HG03095 (cell line): ENCODE data around the gene CLEC16A.
"Not testable (repeated sequence)": the region's sequence is repeated elsewhere in the genome, so short reads cannot be mapped to it uniquely, and the experiment has no call there.

Experiments
- ATAC-seq: cut with Tn5 transposase; IDR thresholded peaks from one replicate; pipeline ENCODE4 v1.9.1; 2021; ENCODE audit warnings: moderate library complexity; ENCODE audit not compliant: unreplicated experiment

CLEC16A gene

DNA sequence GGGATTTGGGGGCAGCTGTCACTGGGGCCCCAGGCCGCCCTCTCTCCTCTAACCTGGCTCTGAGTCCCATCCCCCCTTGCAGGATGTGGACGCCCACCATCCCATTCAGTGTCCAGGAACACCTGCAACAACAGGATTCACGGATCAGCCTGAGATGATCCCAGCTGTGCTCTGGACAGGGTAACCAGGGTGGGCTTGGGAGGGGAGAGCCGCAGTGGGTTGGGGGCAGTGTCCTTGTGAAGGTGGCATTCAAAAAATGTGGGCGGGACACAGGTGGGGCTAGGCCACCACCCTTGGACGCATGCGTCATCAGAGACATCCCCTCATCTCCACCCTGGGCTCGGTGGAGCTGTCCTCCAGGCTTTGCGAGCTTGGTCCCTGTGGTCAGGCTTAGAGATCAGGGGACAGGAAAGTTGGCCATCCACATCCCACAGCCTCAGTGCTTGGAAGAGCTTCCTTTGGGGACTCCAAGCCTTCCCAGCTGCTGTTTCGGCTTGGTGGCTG is 21.2 kb upstream of the CLEC16A start:
- ATAC-seq: no peak

DNA sequence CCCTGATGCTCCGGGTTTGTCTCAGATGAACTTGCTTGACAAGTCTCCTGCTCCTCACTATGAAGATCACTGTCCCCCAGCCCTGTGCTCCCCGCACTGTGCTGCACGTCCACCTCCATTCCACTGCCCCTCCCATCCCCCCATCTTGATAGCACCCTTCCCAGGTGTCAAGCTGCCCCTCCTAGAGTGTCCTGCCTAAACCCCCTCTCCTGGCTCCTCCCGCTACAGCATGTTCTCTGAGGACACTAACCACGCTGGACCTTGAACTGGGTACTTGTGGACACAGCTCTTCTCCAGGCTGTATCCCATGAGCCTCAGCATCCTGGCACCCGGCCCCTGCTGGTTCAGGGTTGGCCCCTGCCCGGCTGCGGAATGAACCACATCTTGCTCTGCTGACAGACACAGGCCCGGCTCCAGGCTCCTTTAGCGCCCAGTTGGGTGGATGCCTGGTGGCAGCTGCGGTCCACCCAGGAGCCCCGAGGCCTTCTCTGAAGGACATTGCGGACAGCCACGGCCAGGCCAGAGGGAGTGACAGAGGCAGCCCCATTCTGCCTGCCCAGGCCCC is 20.6 kb upstream of the CLEC16A start:
- no peak for ATAC-seq

DNA sequence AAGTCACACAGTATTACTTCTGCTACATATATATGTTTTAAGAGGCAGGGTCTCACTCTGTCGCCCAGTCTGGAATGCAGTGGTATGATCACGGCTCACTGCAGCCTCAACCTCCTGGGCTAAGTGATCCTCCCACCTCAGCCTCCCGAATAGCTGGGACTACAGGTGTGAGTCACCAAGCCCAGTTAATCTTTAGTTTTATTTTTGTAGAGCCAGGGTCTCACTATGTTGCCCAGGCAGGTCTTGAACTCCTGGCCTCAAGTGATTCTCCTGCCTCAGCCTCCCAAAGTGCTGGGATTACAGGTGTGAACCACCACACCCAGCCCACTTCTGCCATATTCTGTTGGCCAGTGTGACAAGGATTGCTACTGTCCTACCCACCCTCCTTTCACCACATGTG is 19.1 kb upstream of the CLEC16A start:
- ATAC-seq: not testable (repeated sequence)

DNA sequence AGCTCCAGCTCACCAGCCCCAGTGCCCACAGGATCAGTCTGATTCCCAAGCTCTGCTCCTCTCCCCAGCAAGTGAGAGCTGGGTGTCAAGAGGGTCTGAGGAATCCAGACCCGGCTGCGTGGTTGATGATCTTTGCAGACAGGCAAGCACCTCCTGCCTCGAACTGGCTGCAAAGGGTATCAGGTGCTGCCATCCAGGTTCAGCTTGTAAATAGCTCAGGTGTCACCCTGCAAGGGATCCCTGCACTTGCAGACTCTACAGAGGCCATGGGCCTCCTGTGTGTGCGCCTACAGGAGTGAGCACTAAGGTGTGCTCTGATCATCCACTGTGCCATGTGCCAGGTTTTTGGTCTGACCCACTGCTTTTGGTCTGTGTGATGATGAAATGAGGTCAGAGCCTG is 18.3 kb upstream of the CLEC16A start:
- no peak for ATAC-seq

DNA sequence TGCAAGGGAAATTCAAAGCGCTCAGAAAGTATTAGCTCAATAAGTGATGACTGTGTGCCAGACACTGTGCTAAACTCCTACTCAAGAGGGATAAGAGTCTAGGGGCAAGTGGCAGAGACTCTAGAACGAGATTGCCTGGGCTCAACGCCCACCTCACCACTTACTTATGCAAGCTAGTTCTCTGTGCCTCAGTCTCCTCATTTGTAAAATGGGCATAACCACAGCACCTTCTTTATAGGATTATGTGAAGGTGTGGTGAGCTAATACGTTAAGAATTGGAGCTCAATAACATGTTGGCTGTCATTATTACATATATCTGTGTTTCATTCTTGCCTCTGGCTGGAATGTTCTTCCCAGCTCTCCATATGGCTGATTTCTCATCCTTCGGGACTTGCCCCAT is 17.5 kb upstream of the CLEC16A start:
- no peak for ATAC-seq

DNA sequence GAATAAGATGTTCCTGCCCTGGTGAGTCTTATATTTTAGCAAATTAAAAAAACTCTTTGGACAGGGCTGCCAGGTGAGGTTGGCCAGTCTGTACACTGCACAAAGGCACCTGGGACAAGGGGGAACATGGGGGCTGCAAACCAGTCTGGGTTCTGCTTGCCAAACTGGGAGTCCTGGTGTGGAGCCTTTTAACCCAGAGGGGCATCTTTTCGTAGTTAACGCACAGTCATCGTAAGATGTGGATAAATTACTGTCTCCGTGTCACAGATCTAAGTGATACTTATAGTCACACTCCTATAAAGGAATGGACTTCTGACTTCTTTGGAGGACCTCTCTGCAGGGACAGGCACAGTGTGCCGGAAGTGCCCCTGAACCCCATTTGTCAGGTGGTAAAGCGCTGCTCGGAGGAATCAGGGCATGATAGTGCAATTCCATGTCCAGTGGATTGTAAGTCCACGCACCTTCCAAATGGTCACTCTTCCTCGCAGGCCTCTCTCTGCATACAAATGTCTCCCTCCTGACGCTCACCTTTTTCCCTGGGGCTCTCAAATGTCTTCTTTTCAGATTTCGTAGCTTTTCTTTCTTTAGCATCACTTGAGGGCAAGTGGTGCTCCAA is 16.8 kb upstream of the CLEC16A start:
- ATAC-seq: no peak

DNA sequence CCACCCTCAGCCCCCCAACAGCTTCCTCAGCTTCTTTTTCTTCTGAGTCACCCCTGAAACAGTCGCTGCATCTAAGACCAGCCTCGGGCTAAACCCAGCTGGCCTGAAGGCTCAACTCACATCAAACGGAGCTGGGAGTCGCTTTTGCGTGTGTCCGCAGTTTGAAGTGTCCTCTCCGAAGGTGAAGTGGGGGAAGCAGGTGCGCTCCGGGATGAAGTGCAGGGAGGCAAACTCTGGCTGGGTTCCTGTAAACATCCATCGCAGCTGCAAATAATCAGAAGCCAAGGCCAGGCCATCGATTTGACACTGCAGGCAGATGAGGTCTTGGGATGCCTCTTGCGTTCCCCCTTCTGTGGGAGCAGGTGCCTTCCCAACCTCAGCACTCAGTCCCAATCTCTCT is 15.3 kb upstream of the CLEC16A start:
- ATAC-seq: not testable (repeated sequence)

DNA sequence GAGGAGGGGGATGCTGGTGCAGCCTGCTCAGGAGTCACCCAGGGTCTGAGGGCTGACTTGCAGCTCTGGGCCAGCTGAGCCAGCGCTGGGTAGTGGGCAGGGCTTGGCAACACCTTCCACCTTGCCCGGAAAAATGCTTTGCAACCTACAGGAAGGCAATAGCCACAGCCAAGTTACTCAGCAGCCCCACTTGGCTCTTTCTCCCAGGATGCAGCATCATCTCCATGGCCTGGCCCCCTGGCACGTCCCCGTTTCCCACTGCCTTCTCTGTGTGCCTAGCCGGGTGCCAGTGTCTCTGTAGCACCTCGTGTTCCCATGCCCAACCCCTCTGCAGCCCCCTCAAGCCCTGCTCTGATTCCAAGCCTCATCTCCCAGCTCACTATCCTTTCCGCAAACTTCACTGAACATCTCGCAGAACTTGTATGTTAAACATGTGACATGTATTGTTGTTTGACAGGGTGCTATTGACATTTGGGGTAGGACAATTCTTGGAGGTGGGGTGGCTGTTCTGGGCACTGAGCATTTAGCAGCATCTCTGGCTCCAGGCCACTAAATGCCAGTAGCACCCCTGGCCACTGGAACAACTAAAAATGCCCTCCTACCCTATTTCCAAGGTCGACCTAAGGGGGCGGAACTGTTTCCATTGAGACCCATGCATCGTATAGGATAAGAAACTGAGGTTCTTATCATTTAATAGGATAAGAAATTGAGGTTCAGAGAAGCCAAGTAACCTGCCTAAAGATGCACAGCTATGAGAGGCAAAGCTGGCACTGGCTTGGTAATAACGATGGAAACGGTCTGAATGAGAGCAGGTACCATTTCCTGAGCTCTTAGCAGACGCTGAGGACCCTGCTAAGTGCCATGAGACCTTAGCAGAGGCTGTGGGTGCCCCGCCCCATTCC is 14.3 kb upstream of the CLEC16A start:
- ATAC-seq: no peak

DNA sequence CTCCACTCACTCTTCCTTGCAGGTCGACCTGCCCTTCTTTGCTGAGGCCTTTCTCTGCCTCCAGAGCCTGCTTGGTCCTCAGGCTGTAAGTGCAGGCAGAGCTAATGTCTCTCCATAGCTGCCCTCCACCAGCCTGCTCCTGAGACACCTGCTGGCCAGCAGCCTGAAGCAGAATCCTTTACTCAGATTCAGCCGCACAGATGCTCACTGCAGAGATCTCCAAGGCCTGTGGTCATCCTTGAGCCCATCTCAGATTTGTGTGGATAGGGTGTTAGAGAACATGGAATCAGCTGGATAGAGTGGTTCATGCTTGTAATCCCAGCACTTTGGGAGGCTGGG is 13.6 kb upstream of the CLEC16A start:
- no peak for ATAC-seq

DNA sequence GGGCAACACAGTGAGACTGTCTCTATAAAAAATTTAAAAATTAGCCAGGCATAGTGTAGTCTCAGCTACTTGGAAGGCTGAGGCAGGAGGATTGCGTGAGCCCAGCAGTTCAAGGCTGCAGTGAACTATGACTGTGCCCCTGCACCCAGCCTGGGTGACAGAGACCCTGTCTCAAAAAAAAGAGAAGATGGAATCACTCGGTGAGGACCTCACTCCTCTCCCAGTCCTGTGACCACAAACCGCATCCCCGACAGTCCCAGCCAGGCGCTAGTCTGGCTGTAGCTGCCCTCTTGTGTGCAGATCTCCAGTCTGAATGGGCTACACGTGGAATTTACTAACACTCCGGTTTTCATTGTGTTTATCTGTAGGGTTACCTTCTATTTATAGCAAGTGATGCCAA is 13.2 kb upstream of the CLEC16A start:
- ATAC-seq: no peak

DNA sequence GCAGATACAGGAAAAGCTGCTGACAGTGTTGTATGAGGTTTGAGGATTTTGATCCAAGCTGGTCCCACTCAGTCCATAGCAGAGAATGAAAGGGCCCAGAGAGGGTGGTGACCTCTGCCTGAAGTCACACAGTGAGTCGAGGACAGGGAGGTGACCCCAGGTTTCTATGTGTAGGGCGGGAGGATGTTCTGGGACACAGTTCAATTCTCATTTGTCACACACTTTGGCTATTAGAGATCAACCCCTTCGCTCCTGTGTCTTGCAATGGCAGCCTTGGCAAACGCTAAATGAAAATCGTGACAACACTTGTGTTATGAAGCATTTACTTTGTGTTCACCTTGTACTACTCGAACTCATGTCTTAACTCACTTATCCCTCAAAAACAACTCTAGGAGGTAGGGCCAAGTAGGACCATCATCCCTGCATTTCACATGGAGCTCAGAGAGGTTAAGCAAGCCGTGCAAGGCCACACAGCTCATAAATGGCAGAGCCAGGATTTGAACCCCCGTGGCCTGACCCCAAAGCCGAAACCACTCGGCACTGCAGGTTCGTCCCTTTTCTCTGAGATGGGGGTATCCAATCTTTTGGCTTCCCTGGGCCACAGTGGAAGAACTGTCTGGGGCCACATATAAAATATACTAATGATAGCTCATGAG is 12.3 kb upstream of the CLEC16A start:
- no peak for ATAC-seq

DNA sequence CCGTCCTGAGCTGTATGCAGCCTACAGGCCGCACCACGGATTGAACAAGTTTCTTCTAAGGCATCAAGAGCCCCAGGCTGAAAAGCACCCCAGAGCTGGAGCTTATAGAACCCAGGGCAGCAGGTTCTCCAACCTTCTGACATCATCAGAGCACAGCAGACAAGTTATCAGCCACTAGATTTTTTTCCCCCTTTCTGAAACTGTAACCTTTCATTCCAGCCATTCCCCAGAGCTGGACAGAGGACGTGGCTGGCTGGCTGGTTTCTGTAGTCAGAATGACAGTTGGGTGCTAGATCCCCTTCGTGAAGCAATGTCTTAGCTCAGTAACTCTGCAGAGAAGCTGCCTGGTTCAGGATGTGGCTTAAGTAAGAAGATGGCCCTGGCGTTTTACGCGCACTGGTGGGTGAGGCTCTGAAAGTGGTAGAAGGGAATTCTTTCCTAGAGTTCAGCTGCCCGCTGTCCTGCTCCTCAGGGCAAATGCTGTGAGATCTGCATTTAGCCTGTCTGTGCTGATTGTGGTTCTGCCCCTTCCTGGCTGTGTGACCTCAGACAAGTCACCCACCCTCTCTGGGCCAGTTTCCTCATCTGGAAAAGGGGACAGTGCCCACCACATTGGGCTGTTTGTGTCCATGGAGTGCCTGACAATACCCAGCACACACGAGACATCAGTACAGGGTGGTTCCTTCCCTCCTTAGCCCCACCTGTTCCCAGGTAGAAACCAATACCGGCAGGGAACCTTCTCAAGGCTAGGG is 11.2 kb upstream of the CLEC16A start:
- ATAC-seq: no peak

DNA sequence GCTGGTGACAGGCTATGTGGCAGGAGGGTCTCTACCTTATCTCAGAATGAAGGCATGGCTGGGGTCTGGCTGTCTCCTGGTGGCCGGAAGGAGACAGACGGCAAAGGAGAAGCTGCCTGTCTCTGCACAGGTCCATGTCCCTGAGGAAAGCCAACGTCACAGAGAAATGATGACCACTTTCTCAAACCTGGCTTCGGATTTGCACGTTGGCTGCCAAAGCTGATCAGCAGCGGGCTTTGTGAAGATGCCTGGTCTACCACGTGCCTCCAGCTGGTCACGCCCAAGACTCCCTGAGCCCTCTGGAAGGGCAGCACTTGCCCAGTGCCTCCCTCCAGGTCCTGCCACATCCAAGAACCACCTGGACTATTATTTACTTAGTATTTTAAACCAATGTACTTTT is 10.5 kb upstream of the CLEC16A start:
- ATAC-seq: no peak

DNA sequence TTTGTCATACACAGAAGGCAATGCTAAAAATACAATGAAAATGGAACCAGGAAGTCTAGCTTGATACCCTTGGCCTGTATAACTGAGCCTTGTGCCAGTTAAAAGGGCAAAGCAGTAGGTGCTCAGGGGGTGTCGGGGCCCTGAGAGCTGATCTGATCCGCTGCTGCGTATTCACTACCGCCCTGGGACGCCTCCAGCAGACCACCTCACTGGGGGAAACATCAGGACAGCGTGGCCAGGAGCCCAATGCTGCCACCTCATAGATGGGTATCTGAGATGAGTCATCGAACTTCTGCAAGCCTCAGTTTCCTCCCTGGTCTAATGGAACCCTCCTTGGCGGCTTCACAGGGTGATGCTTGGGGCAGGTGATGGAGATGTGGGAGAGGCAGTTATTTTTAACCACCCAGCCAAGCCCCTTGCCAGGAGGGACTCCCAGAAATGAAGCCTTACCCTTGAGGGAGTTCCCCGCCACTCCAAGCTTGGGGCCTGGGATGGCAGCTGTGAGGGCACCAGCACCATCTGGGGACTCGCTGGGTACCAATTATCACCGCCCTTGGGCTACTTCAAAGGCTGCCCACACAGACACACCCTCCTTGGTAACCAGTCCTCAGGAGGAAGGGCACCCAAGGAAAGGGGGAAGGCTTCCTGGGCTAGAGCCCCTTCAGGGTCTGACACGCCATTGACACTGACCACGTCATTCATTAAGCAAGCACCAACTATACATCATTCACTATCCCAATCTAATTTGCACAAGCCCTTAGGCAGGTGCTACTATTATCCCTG is 9.8 kb upstream of the CLEC16A start:
- ATAC-seq: no peak

DNA sequence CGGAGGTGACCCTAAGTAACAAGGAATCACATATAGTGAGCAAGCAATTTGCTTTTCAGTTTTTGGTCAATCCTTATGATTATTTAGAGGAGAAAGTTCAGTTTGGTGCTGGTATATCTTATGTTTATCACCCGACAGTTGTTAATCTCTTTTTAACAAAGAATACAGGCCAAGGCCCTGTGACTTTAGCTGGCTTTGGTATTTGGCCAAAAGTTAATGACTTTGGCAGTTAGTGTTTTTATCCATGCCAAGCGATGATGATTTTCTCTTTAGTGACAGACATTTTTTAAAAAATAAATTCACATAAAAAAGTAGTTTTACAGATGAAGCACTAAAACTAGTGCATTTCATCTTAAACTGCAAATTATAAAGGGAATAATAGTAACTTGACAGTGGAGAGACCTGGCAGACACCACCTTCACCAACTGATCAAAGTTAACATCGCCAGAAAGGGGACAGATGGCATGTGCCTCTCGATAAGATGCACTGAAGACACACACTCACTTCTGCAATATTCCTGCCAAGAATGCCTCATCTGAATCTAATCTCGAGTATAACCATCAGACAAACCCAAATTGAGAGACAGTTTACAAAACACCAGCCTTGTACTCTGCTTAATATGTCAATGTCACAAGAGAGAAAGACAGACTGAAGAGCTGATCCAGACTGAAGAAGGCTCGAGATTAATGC is 9.0 kb upstream of the CLEC16A start:
- ATAC-seq: no peak

DNA sequence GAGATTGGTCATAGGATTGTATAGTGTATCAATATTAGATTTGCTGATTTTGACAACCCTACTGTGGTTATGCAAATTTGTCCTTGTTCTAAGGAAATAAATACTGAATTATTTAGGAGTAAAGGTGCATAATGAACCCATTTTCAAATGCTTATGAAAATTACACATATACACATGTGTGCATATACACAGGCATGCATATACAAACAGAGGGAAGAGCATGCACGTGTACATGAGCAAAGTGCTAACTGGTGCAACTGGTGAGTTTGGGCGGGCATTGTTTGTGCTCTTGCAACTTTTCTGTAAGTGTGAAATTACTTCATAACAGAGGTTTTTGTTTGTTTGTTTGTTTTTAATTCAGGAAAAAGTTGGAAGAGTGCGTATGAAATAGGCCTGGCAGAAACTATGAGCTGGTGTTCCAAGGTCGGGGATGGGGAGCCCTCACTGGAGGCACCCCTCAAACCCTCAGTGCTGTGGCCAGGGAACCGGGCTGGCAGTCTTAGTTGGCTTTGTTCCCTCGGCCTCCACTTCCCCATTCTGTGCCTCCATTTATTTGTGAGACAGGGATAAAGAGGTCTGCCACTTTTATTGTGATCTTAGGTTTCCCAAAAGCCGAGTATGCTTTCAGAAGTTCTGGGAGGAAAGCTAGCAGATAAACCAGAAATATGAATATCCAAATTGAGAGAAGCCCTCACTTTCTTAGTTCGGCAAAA is 7.9 kb upstream of the CLEC16A start:
- ATAC-seq: no peak

DNA sequence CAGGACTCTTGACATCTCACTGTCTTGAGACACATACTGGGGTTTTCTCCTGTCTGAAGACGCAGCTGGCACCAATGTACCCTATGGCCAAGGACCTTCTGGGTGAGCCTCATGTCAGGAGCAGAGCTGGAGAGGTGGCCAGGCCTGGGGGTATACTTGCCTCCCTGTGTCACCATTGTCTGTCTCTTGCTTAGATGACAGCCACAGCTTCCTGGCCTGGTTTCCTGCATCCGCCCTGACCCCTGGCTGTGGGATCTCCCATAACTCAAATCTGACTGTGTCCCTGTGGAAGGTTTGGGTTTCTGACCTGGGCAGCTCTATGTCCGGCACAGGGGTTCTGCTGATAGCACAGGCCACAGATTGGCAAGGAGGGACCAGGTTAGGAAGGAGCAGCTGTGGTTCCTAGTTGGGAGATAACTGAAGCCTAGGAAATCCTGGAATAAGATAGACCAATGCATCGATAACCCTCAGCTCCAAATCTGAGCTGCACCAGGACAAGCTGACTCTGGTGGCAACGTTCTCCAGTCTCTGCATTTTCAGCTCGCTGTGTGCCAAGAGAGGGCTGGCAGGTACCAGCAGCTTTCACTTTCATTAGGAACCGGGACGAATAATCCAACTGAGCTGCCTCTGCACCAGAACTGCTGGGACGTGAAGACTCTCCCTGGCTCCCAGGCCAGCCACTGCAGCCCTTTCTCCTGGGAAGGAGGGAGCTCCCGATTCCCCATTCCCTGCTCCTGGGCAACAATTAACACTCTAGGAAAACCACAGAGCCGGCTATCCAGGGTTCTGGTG is 7.1 kb upstream of the CLEC16A start:
- ATAC-seq: no peak

DNA sequence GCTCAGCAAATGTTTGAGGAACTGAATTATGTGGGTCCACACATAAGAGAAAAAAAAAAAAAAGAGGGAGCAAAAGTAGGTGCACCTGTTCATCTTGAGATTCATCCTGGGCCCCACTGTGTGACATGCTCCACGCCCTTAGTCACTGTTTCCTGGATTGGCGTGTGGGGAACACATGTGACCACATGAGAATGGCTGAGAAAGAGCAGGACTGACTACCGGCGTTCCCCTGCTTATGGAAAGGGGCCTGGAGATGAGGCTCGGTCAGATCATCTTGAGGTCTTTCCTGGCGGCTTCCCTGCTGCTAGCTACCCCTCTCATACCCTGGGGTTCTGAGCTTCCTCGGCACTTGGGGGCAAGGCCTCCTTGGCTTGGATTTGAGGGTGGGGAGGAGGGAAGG is 6.0 kb upstream of the CLEC16A start:
- no peak for ATAC-seq
